ENCODE results near the gene GSTK1.
"Not testable (repeated sequence)": the region's sequence is repeated elsewhere in the genome, so short reads cannot be mapped to it uniquely, and the experiment has no call there.

GSTK1 gene

GRCh38 chr7:143269251-143269650 lies 6.0 kb downstream of the GSTK1 start:
- DNase-seq = no peak

GRCh38 chr7:143271240-143271639 lies 8.0 kb downstream of the GSTK1 start:
- no peak for DNase-seq

GRCh38 chr7:143272871-143273270 lies 9.6 kb downstream of the GSTK1 start:
- DNase-seq = no peak

- DNase-seq = peak in 12 of 56 donors; percentile 5 to 55 (median 23)
Measured at GRCh38 chr7:143279186-143280098, 16.2 kb downstream of the GSTK1 start.

GRCh38 chr7:143280160-143280559 lies 16.9 kb downstream of the GSTK1 start:
- no peak for DNase-seq

GRCh38 chr7:143280566-143280965 lies 17.3 kb downstream of the GSTK1 start:
- no peak for DNase-seq

GRCh38 chr7:143281529-143281928 lies 18.3 kb downstream of the GSTK1 start:
- DNase-seq = no peak

GRCh38 chr7:143282124-143282523 lies 18.9 kb downstream of the GSTK1 start:
- DNase-seq = no peak

GRCh38 chr7:143283381-143283780 lies 20.1 kb downstream of the GSTK1 start:
- DNase-seq = no peak

- DNase-seq = peak in 17 of 56 donors; percentile 7 to 59 (median 31)
Measured at GRCh38 chr7:143284591-143285469, 21.6 kb downstream of the GSTK1 start, which contains the start of gene TMEM139. Gene TMEM139 (plus strand): TSS chr7:143284958. CDS start chr7:143285958, 1,000 bp downstream.

- DNase-seq = no peak
Measured at GRCh38 chr7:143285470-143285778, 22.2 kb downstream of the GSTK1 start.

GRCh38 chr7:143285806-143286521 lies 22.7 kb downstream of the GSTK1 start:
- peak in 41 of 56 donors; percentile 13 to 81 (median 63) for DNase-seq

- peak in 31 of 56 donors; percentile 16 to 77 (median 61) for DNase-seq
Measured at GRCh38 chr7:143286522-143286890, 23.3 kb downstream of the GSTK1 start.

GRCh38 chr7:143287339-143287934 lies 24.2 kb downstream of the GSTK1 start:
- peak in 2 of 56 donors; percentile 20 to 26 for DNase-seq

- peak; percentile 73 to 99 (median 96) for DNase-seq
Measured at GRCh38 chr7:143287935-143288826, 24.9 kb downstream of the GSTK1 start, which contains the start of gene CASP2. Gene CASP2 (plus strand): TSS chr7:143288351. CDS start chr7:143288456, 105 bp downstream.

- no peak for DNase-seq
Measured at GRCh38 chr7:143288836-143289235, 25.6 kb downstream of the GSTK1 start.

- no peak for DNase-seq
Measured at GRCh38 chr7:143289421-143289820, 26.2 kb downstream of the GSTK1 start.

GRCh38 chr7:143289888-143290287 lies 26.6 kb downstream of the GSTK1 start:
- not testable (repeated sequence) for DNase-seq

GRCh38 chr7:143290293-143290692 lies 27.1 kb downstream of the GSTK1 start:
- DNase-seq = no peak

GRCh38 chr7:143292876-143293275 lies 29.6 kb downstream of the GSTK1 start:
- DNase-seq = no peak

Measured in nucleus accumbens (tissue), 56 donors.